Hepatocyte (in vitro differentiated cells): ENCODE results near the gene DUSP28. TPM values are rescaled to one million over a fixed set of nuclear protein-coding genes. Genes with fewer than 3 reads are reported as not detected.

Experiments used
- DNase-seq: peaks from one replicate; pipeline ENCODE4 v3.0.0-alpha.2; 2016; ENCODE audit warnings: low spot score
- H2AFZ ChIP-seq: fragments of 200-600 bp; sonication (generic); 2 replicates; pipeline ENCODE4 v1.6.0; 2016; ENCODE audit warnings: antibody characterized with exemption, mild to moderate bottlenecking
- H3K27ac ChIP-seq: fragments of 200-600 bp; sonication (generic); 2 replicates; pipeline ENCODE4 v1.5.1; 2016; ENCODE audit warnings: mild to moderate bottlenecking
- H3K27me3 ChIP-seq: fragments of 200-600 bp; sonication (generic); 2 replicates; pipeline ENCODE4 v1.6.1; 2016
- H3K36me3 ChIP-seq: fragments of 200-600 bp; sonication (generic); replicated peaks from 2 replicates; pipeline ENCODE4 v1.5.1; 2016; ENCODE audit warnings: low read depth; ENCODE audit not compliant: insufficient read depth
- H3K4me1 ChIP-seq: fragments of 200-600 bp; sonication (generic); 2 replicates; pipeline ENCODE4 v1.5.1; 2016; ENCODE audit warnings: mild to moderate bottlenecking, moderate library complexity; ENCODE audit not compliant: insufficient read depth
- H3K4me2 ChIP-seq: fragments of 200-600 bp; sonication (generic); 2 replicates; pipeline ENCODE4 v1.6.0; 2016
- H3K4me3 ChIP-seq: fragments of 200-600 bp; sonication (generic); 2 replicates; pipeline ENCODE4 v1.5.1; 2016; ENCODE audit warnings: mild to moderate bottlenecking
- H3K79me2 ChIP-seq: fragments of 200-600 bp; sonication (generic); 2 replicates; pipeline ENCODE4 v1.6.0; 2017; ENCODE audit warnings: mild to moderate bottlenecking
- H3K9me2 ChIP-seq: fragments of 200-600 bp; sonication (generic); replicated peaks from 2 replicates; pipeline ENCODE4 v1.6.0; 2017; ENCODE audit warnings: mild to moderate bottlenecking; ENCODE audit not compliant: insufficient read depth
- H3K9me3 ChIP-seq: fragments of 200-600 bp; sonication (generic); 2 replicates; pipeline ENCODE4 v1.5.1; 2016; ENCODE audit warnings: low read depth, mild to moderate bottlenecking
- H4K20me1 ChIP-seq: fragments of 200-600 bp; sonication (generic); 2 replicates; pipeline ENCODE4 v1.6.0; 2016; ENCODE audit warnings: mild to moderate bottlenecking; ENCODE audit not compliant: insufficient read depth, poor library complexity, severe bottlenecking
- CTCF ChIP-seq: fragments of 200-600 bp; sonication (generic); IDR thresholded peaks from 2 replicates; pipeline ENCODE4 v1.5.1; 2016; ENCODE audit warnings: antibody characterized with exemption, mild to moderate bottlenecking; ENCODE audit not compliant: poor library complexity
- EZH2 ChIP-seq: fragments of 200-600 bp; sonication (generic); IDR thresholded peaks from 2 replicates; pipeline ENCODE4 v1.6.1; 2016; ENCODE audit warnings: antibody characterized with exemption, mild to moderate bottlenecking, borderline replicate concordance
- EZH2phosphoT487 ChIP-seq: fragments of 200-600 bp; sonication (generic); IDR thresholded peaks from one replicate; pipeline ENCODE4 v1.6.1; 2018; ENCODE audit warnings: antibody characterized with exemption, mild to moderate bottlenecking, low read depth, moderate library complexity; ENCODE audit not compliant: unreplicated experiment, severe bottlenecking
- WGBS: methylation state at CpG from one replicate; pipeline ENCODE4 v1.1.6; 2016; ENCODE audit warnings: low lambda C conversion rate; ENCODE audit errors: missing lambda C conversion rate; 5-methylcytosine and 5-hydroxymethylcytosine counted together
- polyA plus RNA-seq: library from polyadenylated mRNA; unstranded; fragments of >200 nt; fragmentation: Nextera tagmentation; extraction: Ambion mirVana; gene quantifications from 2 replicates; pipeline ENCODE4 v1.2.1, GENCODE V29; 2016
- total RNA-seq: library from RNA; depleted of rRNA; stranded (reverse); fragments of >200 nt; gene quantifications from 2 replicates; pipeline ENCODE4 v1.2.3, GENCODE V29; 2014

Gene DUSP28
- total and polyA plus RNA-seq, 2 experiments from 2014 or later, result 4.6 to 6.8 TPM

DNA sequence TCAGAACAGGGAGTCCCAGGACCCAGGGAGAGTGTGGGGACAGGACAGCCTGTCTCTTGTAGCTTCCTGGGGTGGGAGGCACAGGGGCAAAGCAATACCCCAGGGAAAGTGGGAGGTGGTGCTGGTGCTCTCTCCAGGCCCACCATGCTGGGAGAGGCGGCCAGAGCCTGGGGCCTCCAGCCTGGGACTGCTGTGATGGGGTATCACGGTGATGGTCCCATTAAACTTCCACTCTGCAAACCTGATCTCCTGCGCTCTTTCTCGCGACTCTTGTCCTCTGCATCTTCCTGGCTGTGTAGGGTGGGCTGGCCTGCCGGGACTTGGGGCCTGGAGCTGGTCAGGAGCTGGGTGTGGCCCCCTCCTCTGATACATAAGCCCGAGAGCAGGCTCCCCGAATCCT is 18.3 kb downstream of the DUSP28 start:
- peaks cover 22% of the 10 kb centered on the region for H3K4me1 ChIP-seq
- H3K9me2 ChIP-seq, result no peaks in the 10 kb centered on the region
- H3K9me3 ChIP-seq, result no peaks in the 10 kb centered on the region
- no peak for DNase-seq
- no peak overlapping the region for H3K27ac ChIP-seq
- H3K27me3 ChIP-seq, result no peaks in the 10 kb centered on the region
- H3K4me3 ChIP-seq, result no peak overlapping the region
- TF ChIP-seq EZH2phosphoT487 (no peak), CTCF (no peak), EZH2 (no peak)
- 96% methylated on average over 8 of the region's 8 CpGs for WGBS
- no peak overlapping the region for H3K4me2 ChIP-seq
- H3K36me3 ChIP-seq, result no peaks in the 10 kb centered on the region
- no peaks in the 10 kb centered on the region for H4K20me1 ChIP-seq
- no peak overlapping the region for H2AFZ ChIP-seq
- peaks cover 37% of the 10 kb centered on the region for H3K79me2 ChIP-seq

- no peak overlapping the region for H3K4me3 ChIP-seq
- H3K9me2 ChIP-seq, result no peaks in the 10 kb centered on the region
- no peaks in the 10 kb centered on the region for H3K36me3 ChIP-seq
- H3K4me1 ChIP-seq, result peaks cover 22% of the 10 kb centered on the region
- H2AFZ ChIP-seq, result no peak overlapping the region
- H3K27ac ChIP-seq, result peak overlapping the region; percentile 88
- no peaks in the 10 kb centered on the region for H3K27me3 ChIP-seq
- no peaks in the 10 kb centered on the region for H3K9me3 ChIP-seq
- peak overlapping the region; percentile 54 for H3K4me2 ChIP-seq
- H4K20me1 ChIP-seq, result no peaks in the 10 kb centered on the region
- WGBS, result 97% methylated on average over 11 of the region's 12 CpGs
- no peak for TF ChIP-seq EZH2
- TF ChIP-seq CTCF, result no peak
- TF ChIP-seq EZH2phosphoT487, result no peak
- no peak for DNase-seq
- H3K79me2 ChIP-seq, result peaks cover 44% of the 10 kb centered on the region
These were observed 19.1 kb downstream of the DUSP28 start for GRCh38 chr2:240579071-240579762.

DNA sequence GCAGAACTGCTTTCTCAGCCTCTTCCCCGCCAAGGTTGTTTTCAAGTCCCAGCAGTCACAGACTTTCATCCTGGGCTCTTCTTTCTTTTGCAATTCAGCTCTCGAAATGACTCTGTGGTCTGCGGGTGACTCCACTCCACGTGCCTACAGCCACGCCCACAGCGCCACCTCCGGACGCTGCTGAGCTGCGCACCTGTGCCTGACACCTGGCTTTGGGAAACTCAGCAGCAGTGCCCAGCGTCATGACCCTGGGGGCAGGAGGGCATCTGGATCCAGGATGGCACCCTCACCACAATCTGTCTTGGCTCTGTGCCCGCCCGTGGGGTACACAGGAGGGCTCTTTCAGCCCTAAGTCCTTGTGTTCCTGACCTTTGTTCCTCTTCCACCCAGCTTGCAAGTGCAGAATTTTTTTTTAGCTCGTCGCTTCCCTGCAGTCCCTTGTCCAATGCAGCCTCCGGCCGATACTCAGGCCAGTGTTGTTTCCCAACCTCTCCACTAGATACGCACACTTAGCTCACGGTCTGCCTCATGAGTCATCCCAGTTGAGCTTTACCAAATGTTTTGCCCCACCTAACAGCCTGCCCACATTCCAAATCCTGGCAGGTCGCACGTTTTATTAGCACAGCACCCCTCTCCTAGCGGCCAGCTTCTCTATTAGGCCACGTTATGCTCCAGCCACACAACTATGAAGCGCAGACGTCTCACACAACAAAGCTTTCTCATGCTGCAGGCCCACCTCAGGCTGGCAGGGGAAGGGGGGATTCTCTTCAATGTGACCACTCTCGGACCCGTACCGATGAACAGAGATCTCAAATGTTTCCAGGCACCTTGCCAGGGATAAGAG is 19.8 kb downstream of the DUSP28 start:
- Histone ChIP-seq H3K9me2 (no peaks in the 10 kb centered on the region), H3K9me3 (no peaks in the 10 kb centered on the region), H3K4me2 (peak overlapping the region; percentile 54), H3K4me3 (no peak overlapping the region), H2AFZ (no peak overlapping the region), H4K20me1 (no peaks in the 10 kb centered on the region), H3K79me2 (peaks cover 52% of the 10 kb centered on the region), H3K27ac (peak overlapping the region; percentile 88), H3K4me1 (peaks cover 26% of the 10 kb centered on the region), H3K36me3 (no peaks in the 10 kb centered on the region), H3K27me3 (no peaks in the 10 kb centered on the region)
- DNase-seq, result peak; percentile 82
- 50% methylated on average over 27 of the region's 27 CpGs for WGBS
- TF ChIP-seq EZH2phosphoT487 (no peak), EZH2 (no peak), CTCF (peak; percentile 40)
